ENCODE measurements around the gene XRN2.
"Not testable (repeated sequence)": the region's sequence is repeated elsewhere in the genome, so short reads cannot be mapped to it uniquely, and the experiment has no call there.

The XRN2 gene

DNA sequence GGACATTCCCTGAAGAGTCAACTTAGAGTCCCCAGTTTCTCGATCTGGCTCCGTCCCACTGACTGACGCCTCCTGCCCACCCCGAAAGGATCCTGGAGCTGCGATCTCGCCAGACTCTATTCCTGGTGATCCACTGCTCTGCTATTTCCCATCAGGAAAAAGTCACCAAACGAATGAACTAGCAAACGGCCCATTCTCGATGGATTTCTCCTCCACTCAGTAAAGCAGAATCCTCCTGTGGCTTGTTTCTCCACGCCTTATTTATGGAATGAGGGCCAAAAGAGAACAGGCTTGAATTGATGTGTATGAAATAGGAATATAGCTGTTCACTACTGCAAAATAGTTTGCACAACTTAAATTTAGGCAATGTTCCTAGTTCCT is 88.8 kb downstream of the XRN2 start:
- no peak for FAIRE-seq

DNA sequence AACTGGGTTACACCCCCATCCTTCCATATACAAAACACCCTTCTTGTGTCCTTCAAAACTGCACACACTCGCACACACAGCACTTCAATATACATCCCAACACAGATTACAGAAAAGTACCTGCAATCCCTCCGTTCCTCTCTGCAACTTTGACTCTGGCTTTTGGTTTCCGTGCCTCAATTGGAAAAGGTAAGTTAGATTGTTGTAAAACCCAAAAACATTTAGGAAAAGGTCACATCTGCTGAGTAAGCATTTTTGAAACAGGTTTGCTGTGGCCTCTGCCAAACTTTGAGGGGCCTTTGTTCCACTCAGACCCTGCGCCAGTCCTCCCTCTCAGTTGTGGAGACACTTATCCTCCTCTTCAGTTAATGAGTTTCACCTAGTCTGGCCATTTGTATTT is 90.0 kb downstream of the XRN2 start:
- no peak for FAIRE-seq

- FAIRE-seq: no peak
Measured at GRCh38 chr20:21393816-21394519, 90.8 kb downstream of the XRN2 start.

DNA sequence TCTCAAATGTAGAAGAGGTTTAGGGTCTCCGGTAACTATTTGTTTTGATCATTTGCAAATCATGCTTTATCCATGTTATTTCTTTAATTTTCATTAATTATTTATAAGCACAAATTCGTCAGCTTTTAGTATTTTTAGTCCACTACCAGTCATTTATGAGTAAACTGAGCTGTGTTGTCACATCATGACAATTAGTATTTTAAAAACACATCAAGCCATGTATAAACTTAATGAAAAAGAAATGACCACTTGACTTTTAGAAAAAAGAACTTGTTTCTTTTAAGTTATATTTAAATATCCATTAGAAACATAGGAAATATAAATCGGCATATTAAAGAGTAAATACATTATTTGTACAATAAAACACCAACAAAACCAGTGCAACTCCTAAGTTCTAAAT is 91.4 kb downstream of the XRN2 start:
- peak; percentile 73 for FAIRE-seq

DNA sequence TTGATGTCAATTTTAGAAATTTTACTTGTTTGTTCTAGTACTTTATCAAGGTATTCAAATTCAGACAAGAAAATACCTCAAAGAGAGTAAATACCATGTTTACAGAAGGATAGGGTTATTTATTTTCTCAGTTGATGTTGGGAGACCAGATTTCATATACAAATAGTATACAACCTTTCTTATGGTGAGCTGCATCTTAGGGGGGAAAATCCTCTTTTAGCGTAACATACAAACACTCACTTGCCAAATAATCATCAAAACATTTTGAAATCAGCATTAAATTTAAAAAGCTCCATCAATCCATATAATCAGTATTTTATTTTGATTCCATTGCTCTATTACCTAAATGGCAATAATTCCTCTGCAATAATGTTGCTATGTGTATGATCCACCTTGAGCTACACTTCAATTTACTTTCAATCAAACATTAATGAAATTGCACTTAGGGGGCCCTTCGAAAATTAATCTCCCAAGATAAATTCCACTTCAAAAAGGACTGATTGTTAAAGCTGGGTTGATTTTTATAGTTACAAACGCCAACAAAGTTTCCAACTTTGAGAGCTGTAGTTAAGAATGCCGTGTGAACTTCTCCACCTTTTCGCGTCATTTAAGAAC is 92.0 kb downstream of the XRN2 start:
- FAIRE-seq: no peak

DNA sequence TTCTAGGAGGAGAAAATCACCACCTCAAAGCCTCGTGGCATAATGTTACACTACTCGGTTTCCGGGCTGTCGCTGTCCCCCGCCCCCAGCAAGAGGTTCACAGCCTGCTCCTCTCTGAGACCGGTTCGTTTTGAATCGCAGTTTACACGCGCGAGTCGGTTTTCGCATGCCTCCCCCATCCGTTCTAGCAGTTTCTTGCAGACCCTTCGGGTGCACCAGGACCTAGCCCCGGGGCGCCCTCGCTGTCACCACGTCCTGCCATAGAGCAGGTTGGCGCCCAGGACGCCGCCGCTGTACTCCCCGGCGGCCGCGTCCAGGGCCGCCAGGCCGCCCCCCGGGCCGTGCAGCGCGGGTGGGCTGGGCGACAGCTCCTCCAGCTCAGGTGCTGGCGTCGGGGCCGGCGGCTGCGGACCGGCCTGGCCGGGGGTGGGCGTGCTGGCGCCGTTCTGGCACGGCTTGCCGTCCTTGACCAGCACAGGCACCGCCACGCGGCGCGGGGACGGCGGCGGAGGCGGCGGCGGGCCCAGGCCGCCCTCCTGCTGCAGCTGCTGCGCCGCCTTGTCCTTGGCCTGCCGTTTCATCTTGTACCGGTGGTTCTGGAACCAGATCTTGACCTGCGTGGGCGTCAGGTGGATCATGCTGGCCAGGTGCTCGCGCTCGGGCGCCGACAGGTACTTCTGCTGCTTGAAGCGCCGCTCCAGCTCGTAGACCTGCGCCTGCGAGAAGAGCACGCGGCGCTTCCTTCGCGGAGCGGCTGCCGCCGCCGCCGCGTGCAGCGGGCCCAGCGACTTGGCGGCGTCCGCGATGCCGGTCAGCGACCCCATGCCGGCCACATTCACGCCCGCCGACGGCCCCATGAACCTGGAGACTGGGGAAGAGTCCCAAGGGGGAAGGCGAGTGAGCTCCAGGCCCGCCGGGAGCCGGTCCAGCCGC is 92.8 kb downstream of the XRN2 start:
- FAIRE-seq: no peak

GRCh38 chr20:21396599-21397340 is 93.6 kb downstream of the XRN2 start:
- no peak for FAIRE-seq

DNA sequence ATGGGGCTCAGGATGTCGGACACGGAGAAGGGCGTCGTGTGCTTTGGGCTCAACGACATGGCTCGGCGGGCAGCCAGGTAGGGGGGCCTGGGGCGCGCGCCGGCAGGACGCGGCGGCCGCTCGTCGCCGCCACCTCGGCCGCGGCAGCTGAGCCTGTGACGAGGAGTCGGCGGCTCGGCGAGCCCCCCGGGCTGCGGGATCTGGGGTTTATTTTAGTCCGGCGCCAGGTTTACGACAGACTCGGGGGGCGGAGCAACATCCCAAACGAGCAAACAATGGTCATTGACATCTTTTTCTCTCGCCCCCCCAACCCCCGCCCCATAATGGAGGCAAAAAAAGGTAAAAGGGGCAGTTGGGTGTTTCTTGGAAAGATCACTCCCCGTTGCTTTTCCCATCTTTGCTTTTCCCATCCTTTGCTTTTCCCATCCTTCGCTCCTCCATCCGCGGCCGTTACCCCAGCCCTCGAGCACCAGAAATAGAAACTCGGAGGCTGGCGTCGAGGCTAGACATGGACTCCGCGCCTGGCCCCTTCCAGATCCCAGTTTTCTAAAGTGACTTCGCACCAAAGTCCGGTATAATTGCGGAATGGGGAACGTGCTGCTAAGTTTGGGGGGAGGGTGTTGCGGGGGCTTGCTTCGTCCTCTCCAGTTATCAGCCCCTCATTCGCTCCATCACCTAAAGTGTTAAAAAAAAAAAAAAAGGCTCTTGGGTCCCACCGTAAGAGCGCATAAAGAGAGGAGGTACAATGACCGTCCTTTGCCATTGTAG is 94.4 kb downstream of the XRN2 start, which contains the start of gene NKX2-4:
NKX2-4 (minus strand) TSS at position 186 of the 768 bp plus-strand sequence; CDS start at position 59, 127 bp downstream.
- no peak for FAIRE-seq

DNA sequence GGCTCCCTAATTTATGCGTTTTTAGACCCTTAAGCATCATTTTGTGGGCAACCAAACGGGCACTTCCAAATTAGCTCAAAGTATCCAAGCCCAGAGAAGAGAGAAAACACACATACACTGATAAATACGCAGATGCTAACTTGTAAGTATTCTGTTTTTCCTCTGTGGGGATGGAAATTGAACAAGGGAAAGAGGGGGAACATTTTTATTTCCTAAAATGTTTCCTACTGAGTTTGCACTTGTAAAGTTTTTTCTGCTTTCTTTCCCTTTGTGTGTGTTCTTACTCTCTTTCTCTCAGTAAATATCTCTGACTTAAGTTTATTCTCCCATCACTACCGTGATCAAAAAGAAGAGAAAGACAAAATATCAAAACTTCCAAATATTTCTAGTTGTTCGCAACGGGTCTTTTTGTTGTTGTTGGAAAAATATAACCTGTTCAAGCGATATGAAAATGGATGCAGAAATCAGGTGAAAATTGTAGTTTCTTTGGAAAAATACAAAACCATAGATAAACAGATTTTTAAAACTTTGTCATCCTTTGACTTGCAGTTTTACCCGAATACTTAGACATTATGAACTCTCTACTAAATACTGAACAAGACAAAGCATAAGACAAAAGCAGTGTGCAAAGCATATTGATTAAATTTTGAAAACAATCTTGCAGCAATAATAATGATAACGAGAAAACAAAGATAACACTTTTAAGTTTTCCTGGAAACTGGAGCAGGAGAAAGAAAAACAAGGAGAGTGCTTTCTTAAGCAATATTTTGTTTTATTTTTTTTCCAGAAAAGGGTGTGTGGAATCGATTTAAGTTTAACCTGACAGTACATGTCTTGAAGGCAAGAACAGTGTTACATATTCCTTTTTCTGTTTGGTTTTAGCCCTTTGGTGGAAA is 95.2 kb downstream of the XRN2 start:
- FAIRE-seq: no peak

DNA sequence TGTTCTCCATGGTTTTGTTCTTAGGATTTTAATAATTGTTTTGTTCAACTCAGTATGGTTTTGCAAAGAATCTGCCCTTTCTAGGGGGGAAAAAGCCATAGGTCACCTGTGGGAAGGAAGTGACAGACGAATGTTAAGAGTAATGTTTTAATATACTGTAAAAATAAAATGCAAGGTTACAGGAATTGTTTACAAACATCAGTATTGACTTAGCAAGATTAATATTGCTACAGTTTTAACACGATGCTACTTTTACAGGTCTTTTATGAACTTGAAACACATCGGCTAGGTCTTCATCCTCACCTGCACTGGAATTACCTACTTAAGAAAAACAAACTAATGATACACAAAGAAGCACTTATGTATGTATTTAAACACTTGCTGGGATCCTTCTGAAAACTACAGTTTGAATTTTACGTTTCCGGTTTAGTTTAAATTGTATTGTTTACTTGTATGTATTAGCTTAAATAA is 95.9 kb downstream of the XRN2 start:
- no peak for FAIRE-seq

DNA sequence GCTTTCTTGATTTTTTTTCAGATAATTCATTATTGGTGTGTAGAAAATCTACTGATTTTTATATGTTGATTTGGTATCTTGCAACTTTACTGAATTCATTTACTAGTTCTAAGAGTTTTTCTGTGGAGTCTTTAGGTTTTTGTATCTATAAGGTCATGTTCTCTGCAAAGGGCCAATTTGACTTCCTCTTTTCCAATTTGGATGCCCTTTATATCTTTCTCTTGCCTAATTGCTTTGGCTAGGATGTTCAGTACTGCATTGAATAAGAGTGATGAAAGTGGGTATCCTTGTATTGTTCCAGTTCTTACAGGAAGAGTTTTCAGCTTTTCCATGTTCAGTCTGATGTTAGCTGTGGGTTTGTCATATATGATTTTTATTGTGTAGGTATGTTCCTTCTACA is 108.6 kb downstream of the XRN2 start:
- no peak for FAIRE-seq

DNA sequence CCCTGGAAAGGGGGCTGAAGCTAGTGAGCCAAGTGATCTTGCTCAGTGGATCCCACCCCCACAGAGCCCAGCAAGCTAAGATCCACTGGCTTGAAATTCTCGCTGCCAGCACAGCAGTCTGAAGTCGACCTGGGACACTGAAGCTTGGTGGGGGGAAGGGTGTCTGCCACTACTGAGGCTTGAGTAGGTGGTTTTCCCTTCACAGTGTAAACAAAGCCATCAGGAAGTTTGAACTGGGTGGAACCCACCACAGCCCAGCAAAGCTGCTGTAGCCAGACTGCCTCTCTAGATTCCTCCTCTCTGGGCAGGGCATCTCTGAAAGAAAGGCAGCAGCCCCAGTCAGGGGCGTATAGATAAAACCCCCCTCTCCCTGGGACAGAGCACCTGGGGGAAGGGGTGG is 110.9 kb downstream of the XRN2 start:
- not testable (repeated sequence) for FAIRE-seq

GRCh38 chr20:21419147-21419546 is 116.0 kb downstream of the XRN2 start:
- not testable (repeated sequence) for FAIRE-seq

DNA sequence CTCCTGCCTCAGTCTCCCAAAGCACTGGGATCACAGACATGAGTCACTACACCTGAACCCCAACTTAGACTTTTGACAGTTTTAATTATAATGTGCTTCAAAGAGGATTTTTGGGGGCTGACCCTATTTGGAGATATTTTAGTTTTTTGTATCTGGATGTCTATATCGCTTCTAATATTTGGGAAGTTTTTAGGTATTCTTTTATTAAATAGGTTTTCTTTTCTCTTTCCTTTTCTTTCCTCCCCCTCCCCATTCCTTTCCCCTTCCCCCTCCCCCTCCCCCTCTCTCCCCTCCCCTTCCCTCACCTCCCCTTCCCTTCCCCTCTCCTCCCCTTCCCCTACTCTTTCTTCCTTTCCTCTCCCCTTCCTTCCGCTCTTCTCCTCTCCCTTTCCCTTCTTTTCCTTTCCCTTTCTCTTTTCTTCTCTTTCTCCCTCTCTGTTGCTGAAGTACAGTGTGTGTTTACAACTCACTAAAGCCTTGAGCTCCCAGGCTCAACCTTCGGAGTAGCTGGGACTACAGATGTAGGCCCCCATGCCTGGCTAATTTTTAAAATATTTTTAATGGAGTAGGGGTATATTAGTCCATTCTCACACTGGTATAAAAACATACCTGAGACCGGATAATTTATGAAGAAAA is 118.6 kb downstream of the XRN2 start:
- FAIRE-seq: no peak

- not testable (repeated sequence) for FAIRE-seq
Measured at GRCh38 chr20:21423712-21424111, 120.6 kb downstream of the XRN2 start.

DNA sequence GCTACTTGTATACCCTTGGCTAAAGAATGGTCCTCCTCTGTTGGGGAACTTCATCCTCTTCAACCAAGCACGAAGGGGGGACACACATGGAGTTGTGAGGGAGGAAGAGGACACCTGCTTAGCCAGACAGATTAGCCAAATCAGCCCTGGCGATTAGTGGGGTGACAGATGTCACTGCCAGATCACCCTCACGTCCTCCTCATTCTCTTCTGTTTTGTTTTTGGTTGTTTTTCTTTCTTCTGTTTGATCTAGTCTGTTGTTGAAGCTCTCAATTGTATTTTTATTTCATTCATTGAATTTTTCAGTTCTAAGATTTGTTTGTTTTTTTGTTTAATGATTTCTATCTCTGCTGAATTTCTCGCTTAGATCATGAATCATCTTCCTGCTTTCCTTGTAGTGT is 121.7 kb downstream of the XRN2 start:
- no peak for FAIRE-seq

DNA sequence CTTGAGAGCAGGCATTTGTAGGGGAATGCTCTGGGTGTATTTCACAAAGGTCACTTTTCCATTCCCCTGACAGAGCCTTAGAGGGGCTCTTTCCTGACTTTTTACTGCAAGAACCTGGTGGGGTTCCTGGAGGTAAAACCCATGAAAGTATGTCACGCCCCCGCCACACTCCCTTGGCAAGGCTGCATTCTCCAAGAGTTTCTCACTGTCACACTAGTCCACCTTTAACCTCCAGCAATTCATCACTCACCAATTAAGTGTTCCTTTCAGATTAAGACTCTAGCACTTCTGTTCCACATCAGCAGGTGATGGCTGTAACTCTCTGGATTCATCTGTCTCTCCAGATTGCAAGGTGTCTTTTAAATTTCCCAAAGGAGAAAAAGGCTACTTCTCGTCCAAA is 126.9 kb downstream of the XRN2 start:
- no peak for FAIRE-seq

GRCh38 chr20:21432911-21433310 is 129.8 kb downstream of the XRN2 start:
- no peak for FAIRE-seq

- FAIRE-seq: no peak
Measured at GRCh38 chr20:21433329-21433890, 130.3 kb downstream of the XRN2 start.

GRCh38 chr20:21435576-21435975 is 132.4 kb downstream of the XRN2 start:
- FAIRE-seq: no peak
